HEK293 (cell line): Measurements from ENCODE around the gene NPAS1.

Source experiments
- CTCF ChIA-PET: fragments of 350-600 bp; formaldehyde crosslinking; extraction: SDS; loops from one replicate; lab custom pipeline; 2021; ENCODE audit warnings: antibody characterized with exemption; lab: Yijun Ruan, JAX
- POLR2A ChIA-PET: fragments of 300-600 bp; formaldehyde crosslinking; extraction: SDS; loops from one replicate; lab custom pipeline; 2020; ENCODE audit warnings: antibody characterized with exemption, inconsistent platforms; lab: Yijun Ruan, JAX
- H3K27ac ChIP-seq: fragments of 200-500 bp; sonication (Bioruptor generic); 2 replicates; pipeline ENCODE4 v1.5.1; 2014; ENCODE audit warnings: low read depth, low read length, control low read depth, inconsistent platforms; ENCODE audit errors: extremely low read depth
- H3K36me3 ChIP-seq, 2 experiments: fragments of 200-500 bp in 1 of 2; sonication (Bioruptor generic) in 1 of 2; 1 replicate in 1 of 2; 2 replicates in 1 of 2; pipeline ENCODE4 v1.5.1; 2014 to 2017; ENCODE audit warnings: inconsistent platforms in 2 of 2, low read length in 2 of 2; ENCODE audit not compliant: control insufficient read depth in 2 of 2, insufficient read depth in 1 of 2
- H3K4me1 ChIP-seq: fragments of 200-500 bp; sonication (Bioruptor generic); 2 replicates; pipeline ENCODE4 v1.5.1; 2014; ENCODE audit warnings: mild to moderate bottlenecking, low read length, inconsistent platforms; ENCODE audit not compliant: control insufficient read depth, insufficient read depth
- H3K4me3 ChIP-seq: 2 replicates; pipeline ENCODE4 v1.5.1; 2011; ENCODE audit warnings: low read depth, mild to moderate bottlenecking, control low read depth, low read length, moderate library complexity
- H3K9me3 ChIP-seq: fragments of 200-500 bp; sonication (Bioruptor generic); 2 replicates; pipeline ENCODE4 v1.5.1; 2014; ENCODE audit warnings: low read depth, low read length, inconsistent platforms; ENCODE audit not compliant: control insufficient read depth, insufficient read depth
- GLIS1 ChIP-seq: fragments of 450-650 bp; formaldehyde crosslinking; IDR thresholded peaks from 2 replicates; pipeline ENCODE4 v1.5.1; 2016; ENCODE audit warnings: missing biosample characterization, missing genetic modification characterization
- HOXD13 ChIP-seq: sonication (generic); formaldehyde crosslinking; IDR thresholded peaks from 2 replicates; pipeline ENCODE4 v1.8.0; 2022; ENCODE audit warnings: missing genetic modification reagents, borderline replicate concordance
- OSR2 ChIP-seq: fragments of 450-650 bp; formaldehyde crosslinking; IDR thresholded peaks from 2 replicates; pipeline ENCODE4 v1.5.1; 2016; ENCODE audit warnings: missing biosample characterization, missing genetic modification characterization
- YY2 ChIP-seq: fragments of 450-650 bp; formaldehyde crosslinking; IDR thresholded peaks from 2 replicates; pipeline ENCODE4 v1.5.1; 2016; ENCODE audit warnings: missing biosample characterization, missing genetic modification characterization
- ZIC2 ChIP-seq: fragments of 450-650 bp; formaldehyde crosslinking; IDR thresholded peaks from 2 replicates; pipeline ENCODE4 v1.5.1; 2016; ENCODE audit warnings: missing biosample characterization, missing genetic modification characterization
- ZNF121 ChIP-seq: fragments of 450-650 bp; formaldehyde crosslinking; IDR thresholded peaks from 2 replicates; pipeline ENCODE4 v1.5.1; 2016; ENCODE audit warnings: missing biosample characterization, missing genetic modification characterization
- ZNF585B ChIP-seq: fragments of 450-650 bp; formaldehyde crosslinking; IDR thresholded peaks from 2 replicates; pipeline ENCODE4 v1.5.1; 2016; ENCODE audit warnings: missing biosample characterization, missing genetic modification characterization
- ZNF596 ChIP-seq: fragments of 450-650 bp; IDR thresholded peaks from 2 replicates; pipeline ENCODE4 v1.5.0; 2018; ENCODE audit warnings: missing biosample characterization, mild to moderate bottlenecking, missing genetic modification characterization, moderate library complexity
- ZNF747 ChIP-seq: fragments of 450-650 bp; formaldehyde crosslinking; IDR thresholded peaks from 2 replicates; pipeline ENCODE4 v1.5.1; 2016; ENCODE audit warnings: missing biosample characterization, missing genetic modification characterization
- ZNF792 ChIP-seq: fragments of 450-650 bp; formaldehyde crosslinking; IDR thresholded peaks from 2 replicates; pipeline ENCODE4 v1.5.1; 2016; ENCODE audit warnings: missing biosample characterization, missing genetic modification characterization
- ZSCAN23 ChIP-seq: fragments of 450-650 bp; formaldehyde crosslinking; IDR thresholded peaks from 2 replicates; pipeline ENCODE4 v1.5.1; 2016; ENCODE audit warnings: missing biosample characterization, missing genetic modification characterization
- TF ChIP-seq, protein P1 (sequence below): fragments of 450-650 bp; formaldehyde crosslinking; IDR thresholded peaks from 2 replicates; pipeline ENCODE4 v1.5.1; 2016; ENCODE audit warnings: missing biosample characterization, missing genetic modification characterization
- TF ChIP-seq, protein P2 (sequence below): fragments of 450-650 bp; formaldehyde crosslinking; IDR thresholded peaks from 2 replicates; pipeline ENCODE4 v1.5.1; 2016; ENCODE audit warnings: missing biosample characterization, missing genetic modification characterization, borderline replicate concordance
- TF ChIP-seq, protein P3 (sequence below): fragments of 450-650 bp; formaldehyde crosslinking; conservative IDR thresholded peaks from 2 replicates; pipeline ENCODE4 v1.5.1; 2016; ENCODE audit warnings: low read depth, missing biosample characterization, missing genetic modification characterization

Gene NPAS1

DNA sequence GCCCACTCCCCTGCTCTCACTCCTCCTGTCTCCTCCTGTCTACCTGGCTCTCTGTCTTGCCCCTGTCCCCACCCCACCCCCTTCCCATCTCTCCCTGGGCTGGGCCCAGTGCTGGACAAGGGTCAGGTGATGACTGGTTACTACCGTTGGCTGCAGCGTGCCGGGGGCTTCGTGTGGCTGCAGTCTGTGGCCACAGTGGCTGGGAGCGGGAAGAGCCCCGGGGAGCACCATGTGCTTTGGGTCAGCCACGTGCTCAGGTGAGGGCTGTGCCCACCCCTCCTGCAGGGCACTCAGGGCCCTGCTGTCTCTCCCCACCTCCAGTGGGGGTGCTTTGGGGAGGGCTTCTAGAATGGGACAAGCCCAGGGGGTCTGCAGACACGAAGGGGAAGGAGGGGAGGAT lies 21.2 kb downstream of the NPAS1 start:
- CTCF ChIA-PET: no interaction called here
- H3K4me3 ChIP-seq: no peak overlapping the region
- TF ChIP-seq, protein P1, sequence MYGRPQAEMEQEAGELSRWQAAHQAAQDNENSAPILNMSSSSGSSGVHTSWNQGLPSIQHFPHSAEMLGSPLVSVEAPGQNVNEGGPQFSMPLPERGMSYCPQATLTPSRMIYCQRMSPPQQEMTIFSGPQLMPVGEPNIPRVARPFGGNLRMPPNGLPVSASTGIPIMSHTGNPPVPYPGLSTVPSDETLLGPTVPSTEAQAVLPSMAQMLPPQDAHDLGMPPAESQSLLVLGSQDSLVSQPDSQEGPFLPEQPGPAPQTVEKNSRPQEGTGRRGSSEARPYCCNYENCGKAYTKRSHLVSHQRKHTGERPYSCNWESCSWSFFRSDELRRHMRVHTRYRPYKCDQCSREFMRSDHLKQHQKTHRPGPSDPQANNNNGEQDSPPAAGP (tag by site-specific recombination): no peak
- TF ChIP-seq GLIS1 (tag by site-specific recombination): peak; percentile 59; the same call in 1 of the 2 replicates
- TF ChIP-seq, all 188 proteins: peak for 1
- no peaks in the 10 kb centered on the region for H3K9me3 ChIP-seq
- POLR2A ChIA-PET: interaction anchor here (1.4 kb wide), 1 partner anchor 72 kb away, joined by 3 read pairs; no protein-coding TSS in a partner anchor
- peaks cover 12% of the 10 kb centered on the region for H3K4me1 ChIP-seq
- peaks cover 0 to 1% of the 10 kb centered on the region in 2 experiments; a peak in 2 of 3 replicates for H3K36me3 ChIP-seq
- no peak overlapping the region for H3K27ac ChIP-seq

DNA sequence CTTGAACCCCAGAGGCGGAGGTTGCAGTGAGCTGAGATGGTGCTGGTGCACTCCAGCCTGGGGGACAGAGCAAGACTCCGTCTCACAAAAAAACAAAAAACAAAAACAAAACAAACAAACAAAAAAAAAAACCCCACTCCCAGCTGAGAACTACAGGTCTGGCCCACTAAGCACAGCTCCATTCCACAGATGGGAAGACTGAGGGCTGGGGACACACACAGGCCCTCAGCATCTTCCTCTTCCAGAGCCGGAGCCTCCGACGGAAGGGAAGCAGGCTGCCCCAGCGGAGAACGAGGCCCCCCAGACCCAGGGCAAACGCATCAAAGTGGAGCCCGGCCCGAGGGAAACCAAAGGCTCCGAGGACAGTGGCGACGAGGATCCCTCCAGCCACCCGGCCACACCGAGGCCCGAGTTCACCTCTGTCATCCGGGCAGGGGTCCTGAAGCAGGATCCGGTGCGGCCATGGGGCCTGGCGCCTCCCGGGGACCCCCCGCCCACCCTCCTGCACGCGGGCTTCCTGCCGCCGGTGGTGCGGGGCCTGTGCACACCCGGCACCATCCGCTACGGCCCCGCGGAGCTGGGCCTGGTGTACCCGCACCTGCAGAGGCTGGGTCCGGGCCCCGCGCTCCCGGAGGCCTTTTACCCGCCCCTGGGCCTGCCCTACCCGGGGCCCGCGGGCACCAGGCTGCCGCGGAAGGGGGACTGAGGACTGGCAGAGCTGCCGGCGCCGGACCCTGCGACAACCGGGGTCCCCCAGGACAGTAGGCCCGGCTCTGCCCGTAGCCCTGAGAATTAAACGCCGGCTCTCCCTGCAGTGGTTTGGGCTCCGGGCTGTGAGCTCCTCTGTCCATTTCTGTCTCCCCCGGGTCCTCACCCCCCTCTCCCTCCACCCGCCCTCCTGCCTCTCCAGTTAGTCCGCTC lies 25.6 kb downstream of the NPAS1 start:
- CTCF ChIA-PET: interaction anchor here (0.8 to 2.3 kb wide), 3 partner anchors 9 to 80 kb away, joined by 3 to 7 read pairs (median 5); no protein-coding TSS in a partner anchor
- H3K4me1 ChIP-seq: peaks cover 3% of the 10 kb centered on the region; the same call in 1 of the 2 replicates
- H3K27ac ChIP-seq: no peak overlapping the region
- no peak overlapping the region for H3K4me3 ChIP-seq
- POLR2A ChIA-PET: interaction anchor here (0.5 to 1.9 kb wide), 3 partner anchors 9 to 68 kb away, joined by 3 to 4 read pairs (median 4); partner anchors contain the start of gene ZC3H4
- TF ChIP-seq, protein P1 (tag by site-specific recombination): no peak
- TF ChIP-seq YY2 (tag by site-specific recombination): no peak
- no peak for TF ChIP-seq OSR2 (tag by site-specific recombination)
- TF ChIP-seq, protein P2, sequence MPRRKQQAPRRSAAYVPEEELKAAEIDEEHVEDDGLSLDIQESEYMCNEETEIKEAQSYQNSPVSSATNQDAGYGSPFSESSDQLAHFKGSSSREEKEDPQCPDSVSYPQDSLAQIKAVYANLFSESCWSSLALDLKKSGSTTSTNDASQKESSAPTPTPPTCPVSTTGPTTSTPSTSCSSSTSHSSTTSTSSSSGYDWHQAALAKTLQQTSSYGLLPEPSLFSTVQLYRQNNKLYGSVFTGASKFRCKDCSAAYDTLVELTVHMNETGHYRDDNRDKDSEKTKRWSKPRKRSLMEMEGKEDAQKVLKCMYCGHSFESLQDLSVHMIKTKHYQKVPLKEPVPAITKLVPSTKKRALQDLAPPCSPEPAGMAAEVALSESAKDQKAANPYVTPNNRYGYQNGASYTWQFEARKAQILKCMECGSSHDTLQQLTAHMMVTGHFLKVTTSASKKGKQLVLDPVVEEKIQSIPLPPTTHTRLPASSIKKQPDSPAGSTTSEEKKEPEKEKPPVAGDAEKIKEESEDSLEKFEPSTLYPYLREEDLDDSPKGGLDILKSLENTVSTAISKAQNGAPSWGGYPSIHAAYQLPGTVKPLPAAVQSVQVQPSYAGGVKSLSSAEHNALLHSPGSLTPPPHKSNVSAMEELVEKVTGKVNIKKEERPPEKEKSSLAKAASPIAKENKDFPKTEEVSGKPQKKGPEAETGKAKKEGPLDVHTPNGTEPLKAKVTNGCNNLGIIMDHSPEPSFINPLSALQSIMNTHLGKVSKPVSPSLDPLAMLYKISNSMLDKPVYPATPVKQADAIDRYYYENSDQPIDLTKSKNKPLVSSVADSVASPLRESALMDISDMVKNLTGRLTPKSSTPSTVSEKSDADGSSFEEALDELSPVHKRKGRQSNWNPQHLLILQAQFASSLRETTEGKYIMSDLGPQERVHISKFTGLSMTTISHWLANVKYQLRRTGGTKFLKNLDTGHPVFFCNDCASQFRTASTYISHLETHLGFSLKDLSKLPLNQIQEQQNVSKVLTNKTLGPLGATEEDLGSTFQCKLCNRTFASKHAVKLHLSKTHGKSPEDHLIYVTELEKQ (tag by site-specific recombination): no peak
- no peak for TF ChIP-seq ZIC2 (tag by site-specific recombination)
- no peak for TF ChIP-seq ZNF596 (tag by site-specific recombination)
- no peak for TF ChIP-seq ZNF121 (tag by site-specific recombination)
- no peak for TF ChIP-seq ZNF585B (tag by site-specific recombination)
- no peak for TF ChIP-seq ZNF747 (tag by site-specific recombination)
- no peak for TF ChIP-seq ZNF792 (tag by site-specific recombination)
- TF ChIP-seq, all 188 proteins: peak for 0
- Histone ChIP-seq H3K9me3 (no peaks in the 10 kb centered on the region), H3K36me3 (peaks cover 0 to 4% of the 10 kb centered on the region in 2 experiments; a peak in 2 of 3 replicates)

DNA sequence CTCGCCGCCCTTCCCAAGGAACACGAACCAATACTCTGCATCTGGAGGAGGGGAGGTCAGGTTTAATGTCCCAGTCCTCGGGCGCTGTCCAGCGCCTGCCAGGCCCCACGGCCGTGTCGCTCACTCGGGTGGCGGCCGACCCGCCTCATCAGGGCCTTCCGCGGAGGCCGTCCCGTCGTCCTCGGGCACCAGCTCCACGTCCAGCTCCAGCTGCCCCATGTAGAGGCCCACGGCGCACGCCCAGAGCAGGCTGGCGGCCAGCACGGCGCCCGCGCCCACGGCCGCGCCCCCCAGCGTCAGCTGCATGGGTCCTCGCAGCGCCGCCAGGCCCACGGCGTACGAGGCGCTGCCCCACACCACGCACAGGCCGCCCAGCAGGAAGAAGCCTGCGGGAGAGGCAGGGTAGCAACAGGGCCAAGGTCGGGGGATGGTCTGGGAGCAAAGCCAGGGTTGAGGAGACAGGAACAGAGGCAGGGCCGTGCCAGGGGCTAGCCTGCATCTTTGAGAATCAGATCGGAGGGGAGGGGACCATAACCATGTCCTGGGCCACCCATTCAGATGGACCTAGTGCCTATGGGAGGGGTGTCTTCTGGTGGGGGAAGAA lies 26.3 kb downstream of the NPAS1 start:
- Histone ChIP-seq H3K27ac (no peak overlapping the region), H3K4me3 (no peak overlapping the region), H3K4me1 (peaks cover 3% of the 10 kb centered on the region; the same call in 1 of the 2 replicates), H3K36me3 (peaks cover 0 to 4% of the 10 kb centered on the region in 2 experiments; a peak in 2 of 3 replicates), H3K9me3 (no peaks in the 10 kb centered on the region)
- ChIA-PET POLR2A (no interaction called here), CTCF (interaction anchor here (1.6 kb wide), 1 partner anchor 10 kb away, joined by 7 read pairs; no protein-coding TSS in a partner anchor)
- no peak for TF ChIP-seq HOXD13
- TF ChIP-seq, protein P3, sequence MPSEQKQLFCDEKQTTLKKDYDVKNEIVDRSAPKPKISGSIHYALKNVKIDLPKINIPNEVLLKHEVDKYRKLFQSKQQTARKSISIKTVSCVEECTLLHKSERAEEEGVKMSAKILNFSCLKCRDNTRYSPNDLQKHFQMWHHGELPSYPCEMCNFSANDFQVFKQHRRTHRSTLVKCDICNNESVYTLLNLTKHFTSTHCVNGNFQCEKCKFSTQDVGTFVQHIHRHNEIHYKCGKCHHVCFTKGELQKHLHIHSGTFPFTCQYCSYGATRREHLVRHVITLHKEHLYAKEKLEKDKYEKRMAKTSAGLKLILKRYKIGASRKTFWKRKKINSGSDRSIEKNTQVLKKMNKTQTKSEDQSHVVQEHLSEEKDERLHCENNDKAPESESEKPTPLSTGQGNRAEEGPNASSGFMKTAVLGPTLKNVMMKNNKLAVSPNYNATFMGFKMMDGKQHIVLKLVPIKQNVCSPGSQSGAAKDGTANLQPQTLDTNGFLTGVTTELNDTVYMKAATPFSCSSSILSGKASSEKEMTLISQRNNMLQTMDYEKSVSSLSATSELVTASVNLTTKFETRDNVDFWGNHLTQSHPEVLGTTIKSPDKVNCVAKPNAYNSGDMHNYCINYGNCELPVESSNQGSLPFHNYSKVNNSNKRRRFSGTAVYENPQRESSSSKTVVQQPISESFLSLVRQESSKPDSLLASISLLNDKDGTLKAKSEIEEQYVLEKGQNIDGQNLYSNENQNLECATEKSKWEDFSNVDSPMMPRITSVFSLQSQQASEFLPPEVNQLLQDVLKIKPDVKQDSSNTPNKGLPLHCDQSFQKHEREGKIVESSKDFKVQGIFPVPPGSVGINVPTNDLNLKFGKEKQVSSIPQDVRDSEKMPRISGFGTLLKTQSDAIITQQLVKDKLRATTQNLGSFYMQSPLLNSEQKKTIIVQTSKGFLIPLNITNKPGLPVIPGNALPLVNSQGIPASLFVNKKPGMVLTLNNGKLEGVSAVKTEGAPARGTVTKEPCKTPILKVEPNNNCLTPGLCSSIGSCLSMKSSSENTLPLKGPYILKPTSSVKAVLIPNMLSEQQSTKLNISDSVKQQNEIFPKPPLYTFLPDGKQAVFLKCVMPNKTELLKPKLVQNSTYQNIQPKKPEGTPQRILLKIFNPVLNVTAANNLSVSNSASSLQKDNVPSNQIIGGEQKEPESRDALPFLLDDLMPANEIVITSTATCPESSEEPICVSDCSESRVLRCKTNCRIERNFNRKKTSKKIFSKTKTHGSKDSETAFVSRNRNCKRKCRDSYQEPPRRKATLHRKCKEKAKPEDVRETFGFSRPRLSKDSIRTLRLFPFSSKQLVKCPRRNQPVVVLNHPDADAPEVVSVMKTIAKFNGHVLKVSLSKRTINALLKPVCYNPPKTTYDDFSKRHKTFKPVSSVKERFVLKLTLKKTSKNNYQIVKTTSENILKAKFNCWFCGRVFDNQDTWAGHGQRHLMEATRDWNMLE (tag by site-specific recombination): no peak
- no peak for TF ChIP-seq ZSCAN23 (tag by site-specific recombination)
